Endothelial cell of umbilical vein (primary cell): ENCODE results near the gene KCNS1. TPM values are rescaled to one million over a fixed set of nuclear protein-coding genes. Genes with fewer than 3 reads are reported as not detected.

ENCODE experiments used
- BruUV-seq: library from RNA; stranded (reverse); fragments of 400-500 nt; replicated peaks from 2 replicates; lab custom pipeline; 2021; lab: Mats Ljungman, UMichigan
- CTCF ChIA-PET: fragments of 300-600, 350-600 bp; sonication (Branson Sonifier 250); formaldehyde crosslinking; loops from one replicate; lab custom pipeline; 2021; ENCODE audit warnings: antibody characterized with exemption, inconsistent platforms; lab: Charles Lee
- POLR2A ChIA-PET: fragments of 300-600, 350-600 bp; sonication (Branson Sonifier 250); formaldehyde crosslinking; loops from one replicate; lab custom pipeline; 2021; ENCODE audit warnings: antibody characterized with exemption, inconsistent platforms; lab: Charles Lee
- DNase-seq: peaks from one replicate; pipeline ENCODE4 v3.0.0-alpha.2; 2011; ENCODE audit warnings: low read depth, low spot score
- FAIRE-seq: peaks from 2 replicates; lab custom pipeline; 2011; peaks lifted over from hg19 to GRCh38; lab: Jason Lieb, UNC
- H2AFZ ChIP-seq: 2 replicates; pipeline ENCODE4 v1.6.0; 2012; ENCODE audit warnings: low read depth, low read length, control low read depth, inconsistent platforms
- H3K27ac ChIP-seq: 2 replicates; pipeline ENCODE4 v1.5.1; 2011; ENCODE audit warnings: low read depth, mild to moderate bottlenecking, control low read depth, low read length, moderate library complexity; ENCODE audit not compliant: insufficient read depth
- H3K27me3 ChIP-seq, 2 experiments: 2 replicates each; pipeline versions ENCODE4 v1.6.0 to v1.6.1; 2011; ENCODE audit warnings: low read length in 2 of 2, mixed read lengths in 1 of 2; ENCODE audit not compliant: control insufficient read depth in 2 of 2, insufficient read depth in 2 of 2
- H3K36me3 ChIP-seq, 2 experiments: 2 replicates in 1 of 2; 3 replicates in 1 of 2; pipeline ENCODE4 v1.5.1; 2011; ENCODE audit warnings: low read length in 2 of 2, mild to moderate bottlenecking in 1 of 2, moderate library complexity in 1 of 2; ENCODE audit not compliant: control insufficient read depth in 2 of 2, insufficient read depth in 2 of 2; ENCODE audit errors: extremely low read depth in 1 of 2
- H3K4me1 ChIP-seq: 3 replicates; pipeline ENCODE4 v1.5.1; 2011; ENCODE audit warnings: mild to moderate bottlenecking, low read length; ENCODE audit not compliant: control insufficient read depth, insufficient read depth; ENCODE audit errors: extremely low read depth
- H3K4me2 ChIP-seq: 2 replicates; pipeline ENCODE4 v1.6.1; 2011; ENCODE audit warnings: low read length, control low read depth, mixed read lengths; ENCODE audit not compliant: insufficient read depth
- H3K4me3 ChIP-seq, 3 experiments: fragments of 200-600 bp in 1 of 3; sonication (generic), shearing (Covaris generic) in 1 of 3; replicated peaks in 1 of 3; 2 replicates each; pipeline ENCODE4 v1.5.1; 2011 to 2016; ENCODE audit warnings: control low read depth in 3 of 3, low read length in 3 of 3, mild to moderate bottlenecking in 2 of 3, inconsistent platforms in 1 of 3, low read depth in 1 of 3, moderate library complexity in 1 of 3; ENCODE audit not compliant: insufficient read depth in 1 of 3
- H3K79me2 ChIP-seq: 2 replicates; pipeline ENCODE4 v1.6.0; 2012; ENCODE audit warnings: low read length, inconsistent platforms; ENCODE audit not compliant: control insufficient read depth, insufficient read depth
- H3K9ac ChIP-seq: replicated peaks from 2 replicates; pipeline ENCODE3; 2011; ENCODE audit warnings: low read length, control low read depth; ENCODE audit not compliant: insufficient read depth; ENCODE audit errors: extremely low read depth
- H3K9me1 ChIP-seq: replicated peaks from 3 replicates; pipeline ENCODE4 v1.6.0; 2011; ENCODE audit warnings: mild to moderate bottlenecking, low read length; ENCODE audit not compliant: control insufficient read depth, insufficient read depth; ENCODE audit errors: extremely low read depth
- H3K9me3 ChIP-seq: replicated peaks from 2 replicates; pipeline ENCODE4 v1.5.1; 2012; ENCODE audit warnings: low read length, inconsistent platforms; ENCODE audit not compliant: control insufficient read depth, insufficient read depth
- H4K20me1 ChIP-seq: replicated peaks from 2 replicates; pipeline ENCODE3; 2011; ENCODE audit warnings: mild to moderate bottlenecking, low read length; ENCODE audit not compliant: control insufficient read depth, insufficient read depth; ENCODE audit errors: extremely low read depth
- CTCF ChIP-seq, 2 donors: IDR thresholded peaks; 1 replicate in 1 of 2; 2 replicates in 1 of 2; pipeline ENCODE4 v1.5.1; 2011; ENCODE audit warnings: low read length in 2 of 2, mild to moderate bottlenecking in 2 of 2, moderate library complexity in 2 of 2, control low read depth in 1 of 2, inconsistent platforms in 1 of 2, low read depth in 1 of 2; ENCODE audit not compliant: insufficient read depth in 1 of 2; ENCODE audit errors: extremely low read depth in 1 of 2
- EZH2 ChIP-seq: IDR thresholded peaks from 2 replicates; pipeline ENCODE4 v1.6.1; 2012; ENCODE audit warnings: borderline replicate concordance, low read depth, mild to moderate bottlenecking, moderate library complexity, low read length, inconsistent platforms; ENCODE audit not compliant: severe bottlenecking
- FOS ChIP-seq: IDR thresholded peaks from 2 replicates; pipeline ENCODE4 v1.6.1; 2011; ENCODE audit warnings: mild to moderate bottlenecking, low read length, moderate library complexity, borderline replicate concordance; ENCODE audit not compliant: insufficient read depth
- GATA2 ChIP-seq: IDR thresholded peaks from 2 replicates; pipeline ENCODE4 v1.7.0; 2011; ENCODE audit warnings: low read depth, mild to moderate bottlenecking, moderate library complexity, mixed read lengths, low read length; ENCODE audit not compliant: insufficient read length, insufficient read depth
- JUN ChIP-seq: IDR thresholded peaks from 2 replicates; pipeline ENCODE4 v1.6.1; 2011; ENCODE audit warnings: borderline replicate concordance, low read depth; ENCODE audit not compliant: insufficient read length, insufficient read depth
- MAX ChIP-seq: IDR thresholded peaks from 2 replicates; pipeline ENCODE4 v1.6.1; 2011; ENCODE audit not compliant: insufficient read depth, insufficient read length
- MYC ChIP-seq: IDR thresholded peaks from one replicate; pipeline ENCODE4 v1.6.1; 2011; ENCODE audit warnings: mild to moderate bottlenecking, low read depth, low read length
- POLR2A ChIP-seq: IDR thresholded peaks from 2 replicates; pipeline ENCODE4 v1.6.1; 2012; ENCODE audit warnings: low read depth, mild to moderate bottlenecking, control low read depth, low read length
- POLR2AphosphoS5 ChIP-seq: IDR thresholded peaks from 2 replicates; pipeline ENCODE4 v1.6.1; 2012; ENCODE audit warnings: low read depth, mild to moderate bottlenecking, control low read depth, low read length, moderate library complexity; ENCODE audit not compliant: insufficient read depth
- dilution Hi-C: fragments of 300-500 bp; cut with MboI; formaldehyde crosslinking; loops from one replicate; pipeline ENCODE4 v1.15.0; 2019; ENCODE audit warnings: low sequenced_read_pairs; ENCODE audit not compliant: extremely low pct_ligation_motif_present
- intact Hi-C: fragments of 100-400 bp; cut with micrococcal nuclease; formaldehyde crosslinking; loops from one replicate; pipeline ENCODE4 v1.10.0; 2022
- polyA plus RNA-seq, 4 experiments: library from polyadenylated mRNA; depleted of rRNA in 3 of 4; stranded (reverse) in 3 of 4; unstranded in 1 of 4; fragments of >200 nt; gene quantifications; 2 replicates each; pipeline versions ENCODE4 v1.2.1 to v1.2.3, GENCODE V29; 2011 to 2012; ENCODE audit warnings: missing spikeins in 1 of 4
- total RNA-seq: library from RNA; stranded (reverse); gene quantifications from 2 replicates; pipeline ENCODE4 v1.2.3, GENCODE V29; 2021

Gene KCNS1
- total and polyA plus RNA-seq, 2 donors (not counting 3 experiments of a cell fraction or from before 2014, with no cell fraction given), result 0.14 to 0.29 TPM

DNA sequence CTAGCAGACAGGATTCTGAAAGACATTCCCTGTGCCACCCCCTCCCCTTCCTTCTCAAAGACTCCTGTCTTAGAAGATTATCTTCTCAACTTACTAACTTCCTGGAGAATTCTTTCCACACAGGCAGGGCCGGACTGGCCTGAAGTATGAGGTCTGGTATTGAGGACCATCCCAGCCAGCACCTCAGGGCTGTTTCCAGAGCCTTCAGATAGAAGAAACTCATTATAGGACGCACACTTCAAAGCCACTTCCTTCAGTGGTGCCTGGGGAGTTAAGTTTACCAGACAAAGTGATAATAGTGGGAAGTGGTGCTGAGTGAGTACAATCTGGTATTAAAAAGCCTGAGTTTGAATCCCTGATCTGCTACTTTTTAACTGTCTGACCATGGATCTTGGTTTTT is 15.6 kb downstream of the KCNS1 start:
- dilution Hi-C loops (no loop called here), intact Hi-C loops (no loop called here)
- Histone ChIP-seq H3K4me1 (peaks cover 2% of the 10 kb centered on the region), H3K9me3 (no peaks in the 10 kb centered on the region), H2AFZ (no peak overlapping the region), H3K27ac (no peak overlapping the region), H3K27me3 (no peaks in the 10 kb centered on the region), H3K9me1 (no peaks in the 10 kb centered on the region), H3K79me2 (no peaks in the 10 kb centered on the region), H4K20me1 (no peaks in the 10 kb centered on the region), H3K36me3 (no peaks in the 10 kb centered on the region), H3K4me2 (no peak overlapping the region), H3K4me3 (no peak overlapping the region), H3K9ac (no peak overlapping the region)
- DNase-seq (no peak), FAIRE-seq (no peak)
- ChIA-PET CTCF (interaction anchor here (1.0 to 3.1 kb wide), 2 partner anchors 26 to 41 kb away, joined by 3 to 13 read pairs; no protein-coding TSS in a partner anchor), POLR2A (no interaction called here)
- no TSS peak for BruUV-seq
- TF ChIP-seq MYC (no peak), FOS (no peak), CTCF (IDR thresholded peaks at IDR 0.05; ENCODE audit: extremely low read depth in 1 of 2, insufficient read depth in 1 of 2, low read depth in 1 of 2, low read length in 2 of 2) (no peak), JUN (no peak), EZH2 (no peak), POLR2AphosphoS5 (no peak), GATA2 (no peak), MAX (no peak), POLR2A (no peak)
